Measurements from ENCODE around the gene ERBB2. TPM values are rescaled to one million over a fixed set of nuclear protein-coding genes. Genes with fewer than 3 reads are reported as not detected.

ERBB2 gene
- total and polyA plus RNA-seq, 2 experiments from 2014 or later = 46.2 to 196 TPM

DNA sequence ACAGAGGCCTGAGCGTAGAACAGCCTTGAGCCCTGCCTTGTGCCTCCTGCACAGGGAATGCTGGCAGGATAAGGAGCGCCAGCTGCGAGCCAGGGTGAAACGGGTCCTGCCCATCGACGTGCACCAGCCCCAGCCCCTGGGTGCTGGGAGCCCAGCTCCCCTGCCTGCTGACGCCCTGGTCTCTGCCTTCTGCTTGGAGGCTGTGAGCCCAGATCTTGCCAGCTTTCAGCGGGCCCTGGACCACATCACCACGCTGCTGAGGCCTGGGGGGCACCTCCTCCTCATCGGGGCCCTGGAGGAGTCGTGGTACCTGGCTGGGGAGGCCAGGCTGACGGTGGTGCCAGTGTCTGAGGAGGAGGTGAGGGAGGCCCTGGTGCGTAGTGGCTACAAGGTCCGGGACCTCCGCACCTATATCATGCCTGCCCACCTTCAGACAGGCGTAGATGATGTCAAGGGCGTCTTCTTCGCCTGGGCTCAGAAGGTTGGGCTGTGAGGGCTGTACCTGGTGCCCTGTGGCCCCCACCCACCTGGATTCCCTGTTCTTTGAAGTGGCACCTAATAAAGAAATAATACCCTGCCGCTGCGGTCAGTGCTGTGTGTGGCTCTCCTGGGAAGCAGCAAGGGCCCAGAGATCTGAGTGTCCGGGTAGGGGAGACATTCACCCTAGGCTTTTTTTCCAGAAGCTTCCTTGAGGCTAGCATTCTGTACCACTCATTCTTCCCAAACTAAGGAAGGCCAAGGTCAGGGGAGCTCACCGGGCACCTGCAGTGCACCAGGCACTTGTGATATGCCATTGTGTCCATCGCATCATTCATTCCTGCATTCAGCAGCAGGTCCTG, 29.7 kb upstream of the ERBB2 start (continued):
- TF ChIP-seq CTCF (conservative IDR thresholded peaks at IDR 0.05; ENCODE audit: low read depth in 2 of 2) (no peak), ZNF462 (CRISPR knock-in tag; IDR thresholded peaks at IDR 0.05) (no peak)

DNA sequence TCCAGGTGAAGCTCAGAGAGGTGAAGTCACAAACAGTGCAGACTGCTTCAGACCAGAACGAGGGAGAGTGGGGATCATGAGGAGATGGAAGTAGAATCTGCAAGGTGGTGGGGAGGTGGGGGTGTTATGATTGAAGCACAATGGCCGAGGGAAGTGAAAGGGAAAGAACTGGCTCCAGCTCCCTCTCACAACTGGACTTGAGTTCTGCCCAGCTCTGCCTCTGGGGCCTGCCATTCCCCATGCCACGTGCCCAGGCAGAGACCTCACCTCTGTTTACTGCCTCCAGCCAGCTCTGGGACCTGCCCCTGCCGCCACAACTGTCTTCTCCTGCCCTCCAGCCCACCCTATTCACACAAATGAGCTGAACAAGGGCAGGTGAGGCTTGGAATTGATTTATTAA, 29.1 kb upstream of the ERBB2 start:
- no peak for DNase-seq (ENCODE audit: low spot score)
- peaks cover 25% of the 10 kb centered on the region for H3K4me1 Mint-ChIP-seq
- H3K4me3 ChIP-seq = no peak overlapping the region
- H3K36me3 Mint-ChIP-seq (ENCODE audit: low read depth) = no peaks in the 10 kb centered on the region; the same call in 2 of the 3 replicates
- H3K36me3 ChIP-seq (ENCODE audit: insufficient read depth) = no peaks in the 10 kb centered on the region
- H3F3A ChIP-seq (replicated peaks; ENCODE audit: low read depth) = no peaks in the 10 kb centered on the region
- H3K4me3 Mint-ChIP-seq = no peak overlapping the region
- H3K27me3 ChIP-seq (ENCODE audit: insufficient read depth) = peaks cover 38% of the 10 kb centered on the region
- peaks cover 35% of the 10 kb centered on the region for H3K27me3 Mint-ChIP-seq (ENCODE audit: insufficient read depth, low read depth, poor library complexity)
- H4K20me1 ChIP-seq (replicated peaks; ENCODE audit: insufficient read depth) = no peaks in the 10 kb centered on the region; the same call in 1 of the 2 replicates
- H2AFZ ChIP-seq = no peak overlapping the region
- no peak overlapping the region for H3K27ac Mint-ChIP-seq
- H3K9me2 ChIP-seq (ENCODE audit: insufficient read depth) = no peaks in the 10 kb centered on the region
- H3K9me3 Mint-ChIP-seq = no peaks in the 10 kb centered on the region
- H3K4me2 ChIP-seq = no peak overlapping the region
- H3K79me2 ChIP-seq (replicated peaks; ENCODE audit: insufficient read depth) = no peaks in the 10 kb centered on the region
- H3K27ac ChIP-seq (ENCODE audit: low read depth) = no peak overlapping the region
- no peak for ATAC-seq
- peaks cover 20% of the 10 kb centered on the region for H3K4me1 ChIP-seq (ENCODE audit: insufficient read depth)
- no peak for TF ChIP-seq ETS1 (IDR thresholded peaks at IDR 0.05)
- no peak for TF ChIP-seq NANOG (IDR thresholded peaks at IDR 0.05; ENCODE audit: borderline replicate concordance)
- TF ChIP-seq ZNF114 (CRISPR knock-in tag; IDR thresholded peaks at IDR 0.05) = no peak
- TF ChIP-seq ZNF462 (CRISPR knock-in tag; IDR thresholded peaks at IDR 0.05) = no peak

Measured in GM23338 (cell line).